M059J (cell line): ENCODE data around the gene COL12A1. TPM values are rescaled to one million over a fixed set of nuclear protein-coding genes. Genes with fewer than 3 reads are reported as not detected.
A peak's percentile ranks its signal among the peaks of the same experiment; 100 is the strongest.

ENCODE experiments used
- DNase-seq: peaks from one replicate; pipeline ENCODE4 v3.0.0-alpha.2; 2012; ENCODE audit warnings: low read depth
- total RNA-seq: library from RNA; depleted of rRNA; stranded (reverse); fragments of >200 nt; shearing (Covaris generic); gene quantifications from 2 replicates; pipeline ENCODE4 v1.2.3, GENCODE V29; 2014

COL12A1 gene
- total RNA-seq, 1 experiment from 2014 or later, result 336 TPM

GRCh38 chr6:75103431-75103830, 102.4 kb downstream of the COL12A1 start:
- no peak for DNase-seq

GRCh38 chr6:75102301-75102700, 103.6 kb downstream of the COL12A1 start:
- DNase-seq, result no peak

GRCh38 chr6:75101896-75102295, 104.0 kb downstream of the COL12A1 start:
- peak; percentile 64 for DNase-seq

GRCh38 chr6:75098709-75099108, 107.1 kb downstream of the COL12A1 start:
- DNase-seq, result peak; percentile 98

- DNase-seq, result no peak
Observed at GRCh38 chr6:75096966-75097365, 108.9 kb downstream of the COL12A1 start.

- peak; percentile 37 for DNase-seq
Observed at GRCh38 chr6:75094614-75095200, 111.1 kb downstream of the COL12A1 start.

- no peak for DNase-seq
Observed at GRCh38 chr6:75091467-75092190, 114.2 kb downstream of the COL12A1 start.

GRCh38 chr6:75090576-75090975, 115.3 kb downstream of the COL12A1 start:
- no peak for DNase-seq

- no peak for DNase-seq
Observed at GRCh38 chr6:75089921-75090320, 115.9 kb downstream of the COL12A1 start.

- DNase-seq, result no peak
Observed at GRCh38 chr6:75089151-75089897, 116.5 kb downstream of the COL12A1 start.

- DNase-seq, result no peak
Observed at GRCh38 chr6:75085931-75086635, 119.8 kb downstream of the COL12A1 start.

GRCh38 chr6:75084872-75085381, 120.9 kb downstream of the COL12A1 start:
- DNase-seq, result no peak

- no peak for DNase-seq
Observed at GRCh38 chr6:75084018-75084417, 121.8 kb downstream of the COL12A1 start.

GRCh38 chr6:75081921-75082320, 123.9 kb downstream of the COL12A1 start:
- DNase-seq, result no peak

GRCh38 chr6:75081047-75081446, 124.8 kb downstream of the COL12A1 start:
- no peak for DNase-seq

GRCh38 chr6:75079589-75079988, 126.3 kb downstream of the COL12A1 start:
- peak; percentile 24 for DNase-seq

GRCh38 chr6:75077701-75078100, 128.2 kb downstream of the COL12A1 start:
- DNase-seq, result no peak

GRCh38 chr6:75076009-75076408, 129.8 kb downstream of the COL12A1 start:
- no peak for DNase-seq

GRCh38 chr6:75070244-75070643, 135.6 kb downstream of the COL12A1 start:
- DNase-seq, result no peak

- peak; percentile 48 for DNase-seq
Observed at GRCh38 chr6:75065523-75065922, 140.3 kb downstream of the COL12A1 start.

- DNase-seq, result no peak
Observed at GRCh38 chr6:75052491-75052890, 153.4 kb downstream of the COL12A1 start.

- DNase-seq, result no peak
Observed at GRCh38 chr6:75049308-75049707, 156.5 kb downstream of the COL12A1 start.
